Omental fat pad (tissue), 4 donors: Measurements from ENCODE around the gene ZNF277. TPM values are rescaled to one million over a fixed set of nuclear protein-coding genes. Genes with fewer than 3 reads are reported as not detected.

Experiments
- ATAC-seq: fragments of 150-250 bp; one replicate; pipeline ENCODE4 v1.9.1; 2016; ENCODE audit warnings: mild to moderate bottlenecking, moderate library complexity; ENCODE audit not compliant: low FRiP score
- DNase-seq: peaks from one replicate; pipeline ENCODE4 v3.0.0-alpha.2; 2019; ENCODE audit warnings: low spot score
- CTCF ChIP-seq, 3 donors: fragments of 450-650 bp; IDR thresholded peaks; one replicate each; pipeline ENCODE4 v1.5.1; 2016 to 2017; ENCODE audit warnings: antibody characterized with exemption in 3 of 3, mild to moderate bottlenecking in 3 of 3, moderate library complexity in 2 of 3
- total RNA-seq, 4 donors: library from RNA; depleted of rRNA; stranded (reverse); fragments of >200 nt; gene quantifications; one replicate each; pipeline ENCODE4 v1.1.0, GENCODE V29; 2016

ZNF277 gene
- total RNA-seq, 4 donors from 2014 or later: 15.9 to 24.9 (median 19.3) TPM

GRCh38 chr7:112206991-112207592 lies 597 bp downstream of the ZNF277 start:
- no peak for DNase-seq
- TF ChIP-seq CTCF (IDR thresholded peaks at IDR 0.05): no peak
- ATAC-seq: no peak

GRCh38 chr7:112207765-112208164 lies 1.3 kb downstream of the ZNF277 start:
- no peak for ATAC-seq
- TF ChIP-seq CTCF (IDR thresholded peaks at IDR 0.05): no peak
- DNase-seq: no peak

- TF ChIP-seq CTCF (IDR thresholded peaks at IDR 0.05): no peak
- DNase-seq (no peak), ATAC-seq (no peak)
Observed at GRCh38 chr7:112211348-112211907, 4.9 kb downstream of the ZNF277 start.

- no peak for TF ChIP-seq CTCF (IDR thresholded peaks at IDR 0.05)
- DNase-seq: no peak
- peak; percentile 81 for ATAC-seq
Observed at GRCh38 chr7:112212571-112212970, 6.1 kb downstream of the ZNF277 start.

GRCh38 chr7:112213735-112214134 lies 7.2 kb downstream of the ZNF277 start:
- DNase-seq: no peak
- no peak for TF ChIP-seq CTCF (IDR thresholded peaks at IDR 0.05)
- no peak for ATAC-seq

- DNase-seq (no peak), ATAC-seq (no peak)
- TF ChIP-seq CTCF (IDR thresholded peaks at IDR 0.05): no peak
Observed at GRCh38 chr7:112214268-112214667, 7.8 kb downstream of the ZNF277 start.

GRCh38 chr7:112214883-112215282 lies 8.4 kb downstream of the ZNF277 start:
- no peak for DNase-seq
- ATAC-seq: no peak
- no peak for TF ChIP-seq CTCF (IDR thresholded peaks at IDR 0.05)
